Measurements from ENCODE around the gene SWSAP1.

DNA sequence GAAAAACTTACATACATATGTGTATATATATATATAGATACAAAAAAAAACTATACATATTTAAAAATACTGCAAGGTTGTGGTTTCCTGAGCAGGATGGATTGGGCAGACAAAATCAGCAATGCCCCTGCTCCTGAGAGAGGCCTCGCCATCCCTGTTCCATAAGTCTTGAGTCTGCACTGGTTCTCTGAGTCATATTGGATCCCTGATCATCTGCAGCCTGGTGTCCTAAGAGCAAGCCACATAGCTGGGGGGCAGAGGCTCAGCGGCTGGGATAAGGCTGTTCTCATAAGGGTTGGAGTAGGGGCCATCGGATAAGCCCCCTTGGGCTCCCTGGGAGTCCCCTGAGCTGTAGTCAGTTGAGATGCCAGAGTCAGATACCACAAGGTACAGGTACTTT is 3.3 kb downstream of the SWSAP1 start:
- TF ChIP-seq REST (IDR thresholded peaks at IDR 0.05; ENCODE audit: insufficient read depth in 1 of 2, low read depth in 2 of 2, low read length in 2 of 2): no peak
- no peak for TF ChIP-seq POLR2AphosphoS5 (IDR thresholded peaks at IDR 0.05; ENCODE audit: low read depth, low read length)

Measured in PFSK-1 (cell line).